ENCODE results near the gene GOLGA7B.

GOLGA7B gene

DNA sequence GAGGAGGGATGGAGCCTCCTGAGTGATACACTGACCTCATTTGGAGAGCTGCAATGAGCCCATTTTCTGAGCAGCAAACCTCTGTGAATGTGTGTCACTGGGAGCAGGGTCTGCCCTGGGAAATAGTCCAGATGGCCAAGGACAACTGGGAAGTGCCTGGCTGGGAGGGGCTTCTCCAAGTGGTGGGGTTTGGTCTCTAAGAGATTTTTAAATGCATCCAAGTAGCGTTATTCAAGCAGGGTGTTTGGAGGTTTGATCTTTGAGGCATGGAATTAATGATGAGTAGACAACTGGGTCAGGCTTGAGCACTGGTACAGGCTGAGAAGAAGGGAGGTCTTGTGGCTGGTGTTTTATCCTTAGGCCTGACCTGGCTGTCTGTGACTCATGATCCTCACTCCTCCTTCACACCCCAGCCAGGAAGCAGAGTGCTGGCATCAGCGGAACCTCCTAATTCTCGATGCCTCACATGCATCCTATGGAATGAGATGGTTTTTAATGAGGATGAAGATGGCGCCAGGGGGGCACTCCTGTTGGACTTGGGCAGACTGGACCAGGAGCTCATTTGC lies 3.3 kb downstream of the GOLGA7B start:
- no peaks in the 10 kb centered on the region for H3K36me3 Mint-ChIP-seq (ENCODE audit: low read depth)
- H3K4me1 Mint-ChIP-seq, result peaks cover 15% of the 10 kb centered on the region
- H3K27me3 Mint-ChIP-seq (ENCODE audit: low read depth), result peaks cover 78% of the 10 kb centered on the region
- TF ChIP-seq, protein P1, sequence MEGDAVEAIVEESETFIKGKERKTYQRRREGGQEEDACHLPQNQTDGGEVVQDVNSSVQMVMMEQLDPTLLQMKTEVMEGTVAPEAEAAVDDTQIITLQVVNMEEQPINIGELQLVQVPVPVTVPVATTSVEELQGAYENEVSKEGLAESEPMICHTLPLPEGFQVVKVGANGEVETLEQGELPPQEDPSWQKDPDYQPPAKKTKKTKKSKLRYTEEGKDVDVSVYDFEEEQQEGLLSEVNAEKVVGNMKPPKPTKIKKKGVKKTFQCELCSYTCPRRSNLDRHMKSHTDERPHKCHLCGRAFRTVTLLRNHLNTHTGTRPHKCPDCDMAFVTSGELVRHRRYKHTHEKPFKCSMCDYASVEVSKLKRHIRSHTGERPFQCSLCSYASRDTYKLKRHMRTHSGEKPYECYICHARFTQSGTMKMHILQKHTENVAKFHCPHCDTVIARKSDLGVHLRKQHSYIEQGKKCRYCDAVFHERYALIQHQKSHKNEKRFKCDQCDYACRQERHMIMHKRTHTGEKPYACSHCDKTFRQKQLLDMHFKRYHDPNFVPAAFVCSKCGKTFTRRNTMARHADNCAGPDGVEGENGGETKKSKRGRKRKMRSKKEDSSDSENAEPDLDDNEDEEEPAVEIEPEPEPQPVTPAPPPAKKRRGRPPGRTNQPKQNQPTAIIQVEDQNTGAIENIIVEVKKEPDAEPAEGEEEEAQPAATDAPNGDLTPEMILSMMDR (IDR thresholded peaks at IDR 0.05; ENCODE audit: unreplicated experiment in 3 of 3), result no peak
- H3K9me3 Mint-ChIP-seq, result no peaks in the 10 kb centered on the region
- no peak overlapping the region for H3K27ac Mint-ChIP-seq
- H3K4me3 Mint-ChIP-seq, result no peak overlapping the region

- Mint-ChIP-seq H3K9me3 (no peaks in the 10 kb centered on the region), H3K36me3 (ENCODE audit: low read depth) (no peaks in the 10 kb centered on the region), H3K4me1 (peaks cover 15% of the 10 kb centered on the region), H3K27me3 (ENCODE audit: low read depth) (peaks cover 82% of the 10 kb centered on the region), H3K4me3 (no peak overlapping the region), H3K27ac (no peak overlapping the region)
- TF ChIP-seq, protein P1 (IDR thresholded peaks at IDR 0.05; ENCODE audit: unreplicated experiment in 3 of 3), result no peak
Measured at GRCh38 chr10:97854743-97855142, 5.1 kb downstream of the GOLGA7B start.

DNA sequence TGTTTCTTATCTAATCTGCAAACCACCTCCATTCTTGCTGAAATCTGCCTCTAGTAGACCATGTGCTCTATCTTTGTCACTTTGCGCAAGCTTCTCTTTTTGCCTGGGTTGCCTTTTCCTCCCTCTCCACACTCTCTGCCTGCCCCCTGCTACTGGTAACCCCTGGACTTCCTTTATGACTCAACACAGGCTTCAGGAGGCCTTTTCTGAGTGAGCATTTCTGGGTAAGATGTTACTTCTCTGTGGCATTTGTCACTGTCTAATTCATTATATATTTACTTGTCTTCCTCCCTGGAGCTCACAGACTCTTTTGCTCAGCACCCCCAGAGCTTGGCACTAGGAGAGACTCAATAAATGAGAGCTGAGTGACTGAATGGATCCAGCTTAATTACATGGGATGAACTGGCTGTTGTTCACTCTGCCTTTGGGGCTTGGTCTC lies 8.4 kb downstream of the GOLGA7B start:
- TF ChIP-seq, protein P1 (IDR thresholded peaks at IDR 0.05; ENCODE audit: unreplicated experiment in 3 of 3), result no peak
- H3K36me3 Mint-ChIP-seq (ENCODE audit: low read depth), result no peaks in the 10 kb centered on the region
- H3K9me3 Mint-ChIP-seq, result no peaks in the 10 kb centered on the region
- H3K4me3 Mint-ChIP-seq, result no peak overlapping the region
- peaks cover 72% of the 10 kb centered on the region for H3K27me3 Mint-ChIP-seq (ENCODE audit: low read depth)
- H3K27ac Mint-ChIP-seq, result no peak overlapping the region
- no peaks in the 10 kb centered on the region for H3K4me1 Mint-ChIP-seq

- Mint-ChIP-seq H3K27ac (no peak overlapping the region), H3K4me3 (no peak overlapping the region), H3K9me3 (no peaks in the 10 kb centered on the region), H3K4me1 (no peaks in the 10 kb centered on the region), H3K27me3 (ENCODE audit: low read depth) (peaks cover 63% of the 10 kb centered on the region), H3K36me3 (ENCODE audit: low read depth) (no peaks in the 10 kb centered on the region)
- TF ChIP-seq, protein P1 (IDR thresholded peaks at IDR 0.05; ENCODE audit: unreplicated experiment in 3 of 3), result no peak
Measured at GRCh38 chr10:97861097-97861750, 11.6 kb downstream of the GOLGA7B start.

GRCh38 chr10:97861924-97862323 lies 12.3 kb downstream of the GOLGA7B start:
- TF ChIP-seq, protein P1 (IDR thresholded peaks at IDR 0.05; ENCODE audit: unreplicated experiment in 3 of 3), result no peak
- Mint-ChIP-seq H3K4me1 (no peaks in the 10 kb centered on the region), H3K27ac (no peak overlapping the region)

GRCh38 chr10:97863808-97864207 lies 14.2 kb downstream of the GOLGA7B start:
- Mint-ChIP-seq H3K4me1 (peaks cover 2% of the 10 kb centered on the region), H3K27ac (no peak overlapping the region), H3K9me3 (no peaks in the 10 kb centered on the region), H3K36me3 (ENCODE audit: low read depth) (no peaks in the 10 kb centered on the region), H3K4me3 (no peak overlapping the region), H3K27me3 (ENCODE audit: low read depth) (peaks cover 44% of the 10 kb centered on the region)
- TF ChIP-seq, protein P1 (IDR thresholded peaks at IDR 0.05; ENCODE audit: unreplicated experiment in 3 of 3), result no peak

More at GRCh38 chr10:97861924-97862323, 12.3 kb downstream of the GOLGA7B start:
- Mint-ChIP-seq H3K36me3 (ENCODE audit: low read depth) (no peaks in the 10 kb centered on the region), H3K9me3 (no peaks in the 10 kb centered on the region), H3K4me3 (no peak overlapping the region), H3K27me3 (ENCODE audit: low read depth) (peaks cover 59% of the 10 kb centered on the region)

Data from nephron (organoid).